ENCODE results near the gene BCL2.

- TF ChIP-seq CTCF (IDR thresholded peaks at IDR 0.05): no peak
- TF ChIP-seq POLR2A (IDR thresholded peaks at IDR 0.05): no peak
These were observed 222.4 kb downstream of the BCL2 start for GRCh38 chr18:63097178-63097577.

Measured in Peyer's patch (tissue), 4 donors.